ENCODE measurements around the gene ADPRM.

The ADPRM gene

GRCh38 chr17:10705727-10706126 lies 8.3 kb downstream of the ADPRM start:
- Histone ChIP-seq H3K27me3 (replicated peaks) (no peaks in the 10 kb centered on the region), H3K4me3 (ENCODE audit: low read depth, low read length) (no peak overlapping the region), H3K27ac (no peak overlapping the region), H3K36me3 (replicated peaks) (peaks cover 18% of the 10 kb centered on the region)
- in situ Hi-C loops (cut with HindIII; ENCODE audit: low pct_ligation_motif_present, low sequenced_read_pairs), result no loop called here
- no peak for TF ChIP-seq CTCF (IDR thresholded peaks at IDR 0.05; ENCODE audit: low read depth, low read length, missing control alignments)
- no peak for DNase-seq

GRCh38 chr17:10713318-10713717 lies 15.9 kb downstream of the ADPRM start:
- DNase-seq, result no peak

GRCh38 chr17:10716218-10716617 lies 18.8 kb downstream of the ADPRM start:
- H3K36me3 ChIP-seq (replicated peaks), result peaks cover 15% of the 10 kb centered on the region
- no peak for TF ChIP-seq CTCF (IDR thresholded peaks at IDR 0.05; ENCODE audit: low read depth, low read length, missing control alignments)
- no peak overlapping the region for H3K4me3 ChIP-seq (ENCODE audit: low read depth, low read length)
- in situ Hi-C loops (cut with HindIII; ENCODE audit: low pct_ligation_motif_present, low sequenced_read_pairs), result no loop called here
- no peaks in the 10 kb centered on the region for H3K27me3 ChIP-seq (replicated peaks)
- no peak overlapping the region for H3K27ac ChIP-seq
- DNase-seq, result no peak

More at GRCh38 chr17:10713318-10713717, 15.9 kb downstream of the ADPRM start:
- Histone ChIP-seq H3K27ac (no peak overlapping the region), H3K27me3 (replicated peaks) (no peaks in the 10 kb centered on the region), H3K4me3 (ENCODE audit: low read depth, low read length) (no peak overlapping the region), H3K36me3 (replicated peaks) (peaks cover 25% of the 10 kb centered on the region)
- no peak for TF ChIP-seq CTCF (IDR thresholded peaks at IDR 0.05; ENCODE audit: low read depth, low read length, missing control alignments)
- in situ Hi-C loops (cut with HindIII; ENCODE audit: low pct_ligation_motif_present, low sequenced_read_pairs), result no loop called here

GRCh38 chr17:10718547-10718946 lies 21.2 kb downstream of the ADPRM start:
- no peak for TF ChIP-seq CTCF (IDR thresholded peaks at IDR 0.05; ENCODE audit: low read depth, low read length, missing control alignments)
- in situ Hi-C loops (cut with HindIII; ENCODE audit: low pct_ligation_motif_present, low sequenced_read_pairs), result no loop called here
- Histone ChIP-seq H3K27ac (no peak overlapping the region), H3K27me3 (replicated peaks) (no peaks in the 10 kb centered on the region), H3K4me3 (ENCODE audit: low read depth, low read length) (no peak overlapping the region), H3K36me3 (replicated peaks) (no peaks in the 10 kb centered on the region)
- DNase-seq, result no peak

- TF ChIP-seq CTCF (IDR thresholded peaks at IDR 0.05; ENCODE audit: low read depth, low read length, missing control alignments), result no peak
- H3K4me3 ChIP-seq (ENCODE audit: low read depth, low read length), result no peak overlapping the region
- no peaks in the 10 kb centered on the region for H3K27me3 ChIP-seq (replicated peaks)
- in situ Hi-C loops (cut with HindIII; ENCODE audit: low pct_ligation_motif_present, low sequenced_read_pairs), result loop anchor here (25.0 kb wide), 1 partner anchor 1263 kb away; the partner anchor contains the start of gene ZNF18
- no peaks in the 10 kb centered on the region for H3K36me3 ChIP-seq (replicated peaks)
- no peak overlapping the region for H3K27ac ChIP-seq
- DNase-seq, result no peak
Observed at GRCh38 chr17:10724546-10725195, 27.3 kb downstream of the ADPRM start.

GRCh38 chr17:10725262-10725661 lies 27.9 kb downstream of the ADPRM start:
- no peak overlapping the region for H3K4me3 ChIP-seq (ENCODE audit: low read depth, low read length)
- H3K27me3 ChIP-seq (replicated peaks), result no peaks in the 10 kb centered on the region
- no peaks in the 10 kb centered on the region for H3K36me3 ChIP-seq (replicated peaks)
- no peak overlapping the region for H3K27ac ChIP-seq
- no peak for TF ChIP-seq CTCF (IDR thresholded peaks at IDR 0.05; ENCODE audit: low read depth, low read length, missing control alignments)
- DNase-seq, result no peak
- in situ Hi-C loops (cut with HindIII; ENCODE audit: low pct_ligation_motif_present, low sequenced_read_pairs), result loop anchor here (25.0 kb wide), 1 partner anchor 1262 kb away; the partner anchor contains the start of gene ZNF18
